LHCN-M2 (cell line): ENCODE results near the gene MIOX. TPM values are rescaled to one million over a fixed set of nuclear protein-coding genes. Genes with fewer than 3 reads are reported as not detected.
"Not testable (repeated sequence)": the region's sequence is repeated elsewhere in the genome, so short reads cannot be mapped to it uniquely, and the experiment has no call there.

Source experiments
- DNase-seq: peaks from one replicate; pipeline ENCODE4 v3.0.0-alpha.2; 2012; ENCODE audit warnings: low read depth
- total RNA-seq: library from RNA; depleted of rRNA; stranded (reverse); fragments of >200 nt; gene quantifications from 2 replicates; pipeline ENCODE4 v1.2.3, GENCODE V29; 2014

MIOX gene
- total RNA-seq, 1 experiment from 2014 or later: not detected

GRCh38 chr22:50516068-50516467, 29.4 kb downstream of the MIOX start:
- no peak for DNase-seq

GRCh38 chr22:50516891-50517290, 30.2 kb downstream of the MIOX start:
- no peak for DNase-seq

GRCh38 chr22:50517495-50518260, 31.0 kb downstream of the MIOX start:
- DNase-seq: no peak

- no peak for DNase-seq
Observed at GRCh38 chr22:50518606-50519005, 31.9 kb downstream of the MIOX start.

GRCh38 chr22:50519151-50519550, 32.5 kb downstream of the MIOX start:
- no peak for DNase-seq

GRCh38 chr22:50520184-50520583, 33.5 kb downstream of the MIOX start:
- DNase-seq: not testable (repeated sequence)

GRCh38 chr22:50520826-50521453, 34.3 kb downstream of the MIOX start:
- DNase-seq: no peak

GRCh38 chr22:50521710-50522109, 35.1 kb downstream of the MIOX start:
- no peak for DNase-seq

GRCh38 chr22:50522208-50522805, 35.6 kb downstream of the MIOX start:
- DNase-seq: no peak

GRCh38 chr22:50522806-50523438, 36.3 kb downstream of the MIOX start:
- no peak for DNase-seq

GRCh38 chr22:50523458-50523805, 36.8 kb downstream of the MIOX start:
- DNase-seq: no peak

- DNase-seq: no peak
Observed at GRCh38 chr22:50523806-50524675, 37.4 kb downstream of the MIOX start.

GRCh38 chr22:50524676-50525103, 38.0 kb downstream of the MIOX start:
- DNase-seq: no peak

GRCh38 chr22:50525104-50525857, 38.6 kb downstream of the MIOX start, which contains the start of gene SCO2:
SCO2 (minus strand) TSS chr22:50525598; CDS start chr22:50524411, 1,187 bp downstream.
- peak; percentile 95 for DNase-seq

GRCh38 chr22:50525858-50526107, 39.1 kb downstream of the MIOX start:
- DNase-seq: no peak

- DNase-seq: peak; percentile 67
Observed at GRCh38 chr22:50526108-50526833, 39.6 kb downstream of the MIOX start.

GRCh38 chr22:50526834-50527801, 40.5 kb downstream of the MIOX start:
- DNase-seq: no peak

- DNase-seq: no peak
Observed at GRCh38 chr22:50527921-50528681, 41.4 kb downstream of the MIOX start.
